Stromal cell of bone marrow (primary cell): ENCODE data around the gene CRB2.
"Not testable (repeated sequence)": the region's sequence is repeated elsewhere in the genome, so short reads cannot be mapped to it uniquely, and the experiment has no call there.

Experiments
- DNase-seq: peaks from one replicate; pipeline ENCODE4 v3.0.0-alpha.2; 2012; ENCODE audit warnings: low read depth

The CRB2 gene

GRCh38 chr9:123380852-123381705 lies 25.1 kb downstream of the CRB2 start:
- no peak for DNase-seq

GRCh38 chr9:123382653-123383511 lies 26.9 kb downstream of the CRB2 start:
- no peak for DNase-seq

GRCh38 chr9:123383512-123384170 lies 27.6 kb downstream of the CRB2 start:
- DNase-seq: no peak

GRCh38 chr9:123387686-123388085 lies 31.7 kb downstream of the CRB2 start:
- DNase-seq: no peak

GRCh38 chr9:123389070-123389469 lies 33.1 kb downstream of the CRB2 start:
- DNase-seq: no peak

- DNase-seq: no peak
Measured at GRCh38 chr9:123389698-123390097, 33.7 kb downstream of the CRB2 start.

GRCh38 chr9:123390337-123391135 lies 34.5 kb downstream of the CRB2 start:
- no peak for DNase-seq

- no peak for DNase-seq
Measured at GRCh38 chr9:123391233-123391632, 35.2 kb downstream of the CRB2 start.

- no peak for DNase-seq
Measured at GRCh38 chr9:123391946-123392345, 35.9 kb downstream of the CRB2 start.

GRCh38 chr9:123392802-123393201 lies 36.8 kb downstream of the CRB2 start:
- DNase-seq: no peak

GRCh38 chr9:123394291-123395235 lies 38.6 kb downstream of the CRB2 start:
- no peak for DNase-seq

GRCh38 chr9:123395276-123395688 lies 39.3 kb downstream of the CRB2 start:
- DNase-seq: no peak

- DNase-seq: no peak
Measured at GRCh38 chr9:123395689-123396511, 39.9 kb downstream of the CRB2 start.

GRCh38 chr9:123397975-123398374 lies 42.0 kb downstream of the CRB2 start:
- DNase-seq: no peak

- DNase-seq: not testable (repeated sequence)
Measured at GRCh38 chr9:123398938-123399337, 42.9 kb downstream of the CRB2 start.

- DNase-seq: no peak
Measured at GRCh38 chr9:123399803-123400378, 43.9 kb downstream of the CRB2 start.

GRCh38 chr9:123400926-123401503 lies 45.0 kb downstream of the CRB2 start:
- no peak for DNase-seq

- no peak for DNase-seq
Measured at GRCh38 chr9:123401879-123402513, 46.0 kb downstream of the CRB2 start.
